ENCODE measurements around the gene OR52K1.
"Not testable (repeated sequence)": the region's sequence is repeated elsewhere in the genome, so short reads cannot be mapped to it uniquely, and the experiment has no call there.

OR52K1 gene

GRCh38 chr11:4491878-4492606 is 9.6 kb downstream of the OR52K1 start:
- DNase-seq (ENCODE audit: low read depth): no peak

GRCh38 chr11:4493480-4493818 is 11.0 kb downstream of the OR52K1 start:
- DNase-seq (ENCODE audit: low read depth): no peak

GRCh38 chr11:4495487-4495886 is 13.0 kb downstream of the OR52K1 start:
- DNase-seq (ENCODE audit: low read depth): no peak

- no peak for DNase-seq (ENCODE audit: low read depth)
Measured at GRCh38 chr11:4495986-4496385, 13.5 kb downstream of the OR52K1 start.

GRCh38 chr11:4496557-4497248 is 14.3 kb downstream of the OR52K1 start:
- DNase-seq (ENCODE audit: low read depth): no peak

GRCh38 chr11:4508886-4509285 is 26.4 kb downstream of the OR52K1 start:
- no peak for DNase-seq (ENCODE audit: low read depth)

GRCh38 chr11:4511282-4512245 is 29.1 kb downstream of the OR52K1 start:
- DNase-seq (ENCODE audit: low read depth): no peak

- DNase-seq (ENCODE audit: low read depth): no peak
Measured at GRCh38 chr11:4514196-4514595, 31.8 kb downstream of the OR52K1 start.

GRCh38 chr11:4522339-4522738 is 39.9 kb downstream of the OR52K1 start:
- DNase-seq (ENCODE audit: low read depth): no peak

- no peak for DNase-seq (ENCODE audit: low read depth)
Measured at GRCh38 chr11:4522752-4523151, 40.3 kb downstream of the OR52K1 start.

- no peak for DNase-seq (ENCODE audit: low read depth)
Measured at GRCh38 chr11:4523666-4524065, 41.2 kb downstream of the OR52K1 start.

- no peak for DNase-seq (ENCODE audit: low read depth)
Measured at GRCh38 chr11:4527926-4528325, 45.5 kb downstream of the OR52K1 start.

GRCh38 chr11:4531686-4532085 is 49.2 kb downstream of the OR52K1 start:
- DNase-seq (ENCODE audit: low read depth): not testable (repeated sequence)

GRCh38 chr11:4539603-4540219 is 57.3 kb downstream of the OR52K1 start:
- no peak for DNase-seq (ENCODE audit: low read depth)

- DNase-seq (ENCODE audit: low read depth): no peak
Measured at GRCh38 chr11:4541071-4541470, 58.6 kb downstream of the OR52K1 start.

Measured in non-pigmented ciliary epithelial cell (primary cell).